Gastroesophageal sphincter (tissue), 3 donors: ENCODE results near the gene CEP63.

ENCODE experiments used
- CTCF ChIP-seq, 4 experiments: fragments of 200-600 bp in 2 of 4; fragments of 450-650 bp in 2 of 4; sonication (generic) in 1 of 4; IDR thresholded peaks; one replicate each; pipeline ENCODE4 v1.5.1; 2017 to 2019; ENCODE audit warnings: antibody characterized with exemption in 4 of 4, mild to moderate bottlenecking in 2 of 4, moderate library complexity in 2 of 4
- EP300 ChIP-seq: sonication (generic); formaldehyde crosslinking; IDR thresholded peaks from one replicate; pipeline ENCODE4 v1.6.1; 2017; ENCODE audit warnings: antibody characterized with exemption, mild to moderate bottlenecking
- POLR2A ChIP-seq, 2 donors: fragments of 450-650 bp; IDR thresholded peaks; one replicate each; pipeline ENCODE4 v1.6.1; 2017; ENCODE audit warnings: antibody characterized with exemption in 2 of 2, mild to moderate bottlenecking in 2 of 2, moderate library complexity in 1 of 2
- POLR2AphosphoS5 ChIP-seq: sonication (generic); formaldehyde crosslinking; IDR thresholded peaks from one replicate; pipeline ENCODE4 v1.6.1; 2017; ENCODE audit warnings: antibody characterized with exemption

- TF ChIP-seq POLR2A (IDR thresholded peaks at IDR 0.05), result no peak
- TF ChIP-seq CTCF (IDR thresholded peaks at IDR 0.05), result peak; percentile 77 to 92 (median 83)
- TF ChIP-seq POLR2AphosphoS5, result peak; percentile 4
- no peak for TF ChIP-seq EP300
These were observed 11.8 kb upstream of the CEP63 start for GRCh38 chr3:134473868-134474546.
